GM10266 (cell line): ENCODE data around the gene UBE2G2.

Source experiments
- DNase-seq: peaks from one replicate; pipeline ENCODE4 v3.0.0; 2012; ENCODE audit errors: extremely low spot score
- TF ChIP-seq, protein P1 (sequence below): IDR thresholded peaks from 2 replicates; pipeline ENCODE4 v1.5.1; 2012; ENCODE audit warnings: mild to moderate bottlenecking, low read depth; ENCODE audit not compliant: control insufficient read depth, insufficient read depth; ENCODE audit errors: missing control alignments

Gene UBE2G2

DNA sequence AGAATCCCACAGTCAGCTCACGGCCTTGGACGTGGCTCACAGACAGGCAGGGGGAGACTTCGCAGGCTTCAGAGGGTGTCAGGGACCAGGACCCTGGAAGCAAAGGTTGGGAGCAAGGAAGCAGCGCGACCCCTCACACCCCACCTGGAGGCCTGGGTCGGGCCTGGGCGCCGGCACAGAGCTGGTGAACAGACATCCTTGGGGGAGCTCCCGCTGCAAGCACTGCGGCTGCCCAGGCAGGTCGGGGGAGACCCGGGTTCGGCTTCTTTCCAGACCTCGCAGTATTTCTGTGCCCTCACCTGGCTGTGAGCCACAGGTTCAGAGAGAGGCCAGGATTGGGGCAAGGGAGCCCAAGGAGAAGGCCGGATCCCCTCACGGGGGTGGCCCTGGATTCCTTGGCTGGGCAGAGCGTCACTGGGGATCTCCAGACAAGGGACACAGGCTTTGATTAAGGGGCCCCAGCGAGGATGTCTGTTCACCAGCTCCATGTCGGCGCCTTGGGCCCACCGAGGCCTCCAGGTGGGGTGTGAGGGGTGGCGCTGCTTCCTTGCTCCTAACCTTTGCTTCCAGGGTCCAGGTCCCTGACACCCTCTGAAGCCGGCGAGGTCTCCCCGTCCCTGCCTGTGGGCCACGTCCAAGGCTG is 52.4 kb downstream of the UBE2G2 start:
- DNase-seq = no peak
- TF ChIP-seq, protein P1, sequence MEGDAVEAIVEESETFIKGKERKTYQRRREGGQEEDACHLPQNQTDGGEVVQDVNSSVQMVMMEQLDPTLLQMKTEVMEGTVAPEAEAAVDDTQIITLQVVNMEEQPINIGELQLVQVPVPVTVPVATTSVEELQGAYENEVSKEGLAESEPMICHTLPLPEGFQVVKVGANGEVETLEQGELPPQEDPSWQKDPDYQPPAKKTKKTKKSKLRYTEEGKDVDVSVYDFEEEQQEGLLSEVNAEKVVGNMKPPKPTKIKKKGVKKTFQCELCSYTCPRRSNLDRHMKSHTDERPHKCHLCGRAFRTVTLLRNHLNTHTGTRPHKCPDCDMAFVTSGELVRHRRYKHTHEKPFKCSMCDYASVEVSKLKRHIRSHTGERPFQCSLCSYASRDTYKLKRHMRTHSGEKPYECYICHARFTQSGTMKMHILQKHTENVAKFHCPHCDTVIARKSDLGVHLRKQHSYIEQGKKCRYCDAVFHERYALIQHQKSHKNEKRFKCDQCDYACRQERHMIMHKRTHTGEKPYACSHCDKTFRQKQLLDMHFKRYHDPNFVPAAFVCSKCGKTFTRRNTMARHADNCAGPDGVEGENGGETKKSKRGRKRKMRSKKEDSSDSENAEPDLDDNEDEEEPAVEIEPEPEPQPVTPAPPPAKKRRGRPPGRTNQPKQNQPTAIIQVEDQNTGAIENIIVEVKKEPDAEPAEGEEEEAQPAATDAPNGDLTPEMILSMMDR = no peak

DNA sequence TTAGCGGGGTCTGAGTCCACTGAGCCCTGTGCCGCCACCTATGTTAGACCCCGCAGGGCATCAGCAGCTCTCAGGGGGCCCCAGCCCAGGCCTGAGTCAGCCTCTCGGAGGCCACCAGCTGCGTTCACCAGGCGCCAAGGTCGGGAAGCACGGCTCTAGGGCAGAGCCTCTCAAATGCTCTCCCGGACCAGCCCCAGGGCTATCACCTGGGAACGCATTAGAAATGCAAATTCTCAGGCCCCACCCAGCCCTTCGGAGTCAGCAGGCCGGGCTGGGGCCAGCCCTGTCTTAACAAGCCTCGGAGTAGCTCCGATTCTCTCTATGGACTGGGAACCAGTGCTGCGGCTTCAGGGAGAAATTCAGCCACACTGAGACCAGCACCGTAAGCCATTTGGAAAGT is 53.0 kb downstream of the UBE2G2 start:
- TF ChIP-seq, protein P1 = no peak

DNA sequence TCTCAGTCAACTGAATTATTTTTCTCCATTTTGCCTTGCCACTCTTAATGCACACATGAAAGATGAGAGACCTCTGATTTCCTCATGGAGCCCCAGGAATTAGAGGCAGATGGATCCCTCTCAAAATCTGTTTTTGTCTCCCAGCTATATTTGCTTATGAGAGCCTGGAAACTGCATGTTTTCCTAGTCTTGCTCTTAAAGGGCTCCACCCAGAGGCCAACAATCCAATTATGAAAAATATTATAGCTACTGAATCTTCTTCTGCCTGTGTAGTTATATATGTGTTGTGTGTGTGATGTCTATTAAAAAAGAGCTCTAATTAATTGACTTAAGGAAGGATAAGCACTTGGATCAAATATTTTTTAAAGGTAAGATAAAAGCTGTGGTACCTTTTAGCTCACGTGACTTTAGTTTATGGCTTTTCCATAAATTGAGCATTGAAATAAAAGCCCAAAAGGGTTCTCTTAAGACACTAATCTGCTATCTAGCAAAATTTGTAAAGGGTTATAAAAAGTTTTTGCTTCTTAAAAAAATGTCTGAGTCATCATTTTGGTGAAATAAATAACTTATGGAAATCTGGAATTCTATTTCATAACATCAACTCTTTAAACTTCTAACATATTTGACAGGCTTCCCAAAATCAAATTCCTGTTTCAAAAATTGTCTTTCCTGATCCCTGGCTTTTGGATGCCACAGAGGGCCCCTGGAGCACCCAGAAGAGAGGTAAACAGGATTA is 59.0 kb downstream of the UBE2G2 start:
- TF ChIP-seq, protein P1 = peak; percentile 32
- no peak for DNase-seq

More for the DNA sequence above, 53.0 kb downstream of the UBE2G2 start:
- DNase-seq = no peak

DNA sequence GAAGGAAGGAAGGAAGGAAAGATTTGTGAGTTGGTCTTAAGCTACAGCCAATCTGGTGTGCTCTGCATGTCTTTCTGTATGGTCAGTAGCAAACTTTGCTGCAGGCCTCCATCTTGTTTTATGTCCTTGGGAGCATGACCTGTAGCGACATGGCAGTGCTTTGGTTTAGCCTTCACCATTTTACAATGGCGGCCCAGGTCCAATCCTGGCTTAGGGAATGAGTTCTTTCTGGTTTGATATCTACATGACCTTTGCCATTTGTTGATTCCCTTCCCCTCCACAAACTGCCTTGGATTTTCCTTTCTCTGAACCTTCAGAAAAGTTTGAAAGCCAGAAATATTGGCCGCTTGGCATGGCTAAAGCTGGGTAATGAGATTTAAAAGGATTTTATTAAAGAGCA is 59.7 kb downstream of the UBE2G2 start:
- DNase-seq = no peak
- TF ChIP-seq, protein P1 = no peak

DNA sequence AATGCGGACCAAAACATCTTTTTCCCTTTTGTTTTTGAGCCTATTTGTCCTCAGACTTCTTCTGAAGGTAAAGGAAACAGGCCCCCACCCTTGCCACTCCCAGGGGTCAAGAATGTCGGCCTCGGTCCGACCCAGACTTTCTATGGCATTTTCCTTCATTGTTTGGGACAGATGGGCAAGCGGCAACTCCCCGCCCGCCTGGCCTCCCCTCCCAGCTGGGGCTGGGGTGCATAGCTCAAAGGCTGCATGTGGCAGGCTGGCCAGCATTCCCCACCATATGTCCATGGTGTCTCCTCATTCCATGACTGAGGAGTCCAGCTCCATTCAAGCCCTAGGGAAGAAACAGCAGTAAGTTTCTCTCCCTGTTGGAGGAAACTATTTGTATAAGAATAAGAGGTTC is 60.9 kb downstream of the UBE2G2 start:
- TF ChIP-seq, protein P1 = no peak
- no peak for DNase-seq

DNA sequence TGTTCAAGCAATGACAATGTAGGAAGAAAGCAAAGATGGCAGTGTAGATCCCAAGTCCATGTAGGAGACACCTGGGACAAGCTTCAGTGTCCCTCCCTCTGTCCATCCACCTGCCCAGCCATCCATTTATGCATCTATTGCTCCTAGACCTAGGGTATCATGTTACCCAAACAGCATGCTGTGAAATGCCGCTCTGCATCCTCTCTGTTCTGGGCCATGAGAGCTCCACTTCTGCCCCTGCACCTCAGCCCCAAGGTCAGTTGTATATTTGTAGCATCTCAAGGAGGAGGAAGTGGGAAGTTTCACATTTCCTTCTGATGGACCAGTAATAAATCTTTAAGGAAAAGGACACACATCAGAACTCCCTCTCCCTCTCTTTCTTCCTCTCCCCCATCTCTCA is 62.3 kb downstream of the UBE2G2 start:
- DNase-seq = no peak
- TF ChIP-seq, protein P1 = no peak

DNA sequence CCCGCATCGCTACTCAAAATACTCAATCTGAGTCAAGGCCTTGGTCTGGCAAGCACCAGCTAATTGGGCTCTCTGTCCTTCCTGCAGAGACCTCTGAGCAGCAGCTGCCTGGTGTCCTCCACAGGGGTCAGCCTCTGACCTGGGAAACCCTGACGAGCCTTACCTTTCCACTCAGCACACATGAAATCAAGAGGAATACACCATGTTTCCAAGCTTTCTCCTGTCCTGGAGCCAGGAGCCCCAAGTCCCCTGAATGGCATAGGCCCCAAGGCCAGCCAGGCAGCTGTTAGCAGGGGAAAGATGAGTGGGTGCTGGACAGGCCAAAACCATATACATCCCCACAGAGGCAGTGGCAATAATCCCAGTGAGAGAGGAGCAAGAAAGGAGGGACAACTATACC is 63.0 kb downstream of the UBE2G2 start:
- TF ChIP-seq, protein P1 = no peak
- DNase-seq = no peak
